ENCODE results near the gene SNRNP27. TPM values are rescaled to one million over a fixed set of nuclear protein-coding genes. Genes with fewer than 3 reads are reported as not detected.
A peak's percentile ranks its signal among the peaks of the same experiment; 100 is the strongest.

Gene SNRNP27
- total RNA-seq, 1 donor from 2014 or later: 16.8 TPM

GRCh38 chr2:69914950-69915945 is 21.5 kb downstream of the SNRNP27 start, which contains the start of gene MXD1:
Gene MXD1, plus strand, starts transcription at chr2:69915109. Its CDS starts 222 bp downstream, at chr2:69915331.
- DNase-seq (ENCODE audit: low read depth in 2 of 2): peak in 1 of 2 donors; percentile 34

GRCh38 chr2:69916106-69916505 is 22.4 kb downstream of the SNRNP27 start:
- no peak for DNase-seq (ENCODE audit: low read depth in 2 of 2)

GRCh38 chr2:69917852-69918251 is 24.1 kb downstream of the SNRNP27 start:
- peak in 1 of 2 donors; percentile 88 for DNase-seq (ENCODE audit: low read depth in 2 of 2)

- DNase-seq (ENCODE audit: low read depth in 2 of 2): no peak
Measured at GRCh38 chr2:69918401-69918800, 24.6 kb downstream of the SNRNP27 start.

- no peak for DNase-seq (ENCODE audit: low read depth in 2 of 2)
Measured at GRCh38 chr2:69923116-69923515, 29.4 kb downstream of the SNRNP27 start.

GRCh38 chr2:69926849-69927515 is 33.2 kb downstream of the SNRNP27 start:
- DNase-seq (ENCODE audit: low read depth in 2 of 2): no peak

GRCh38 chr2:69931832-69932595 is 38.3 kb downstream of the SNRNP27 start:
- DNase-seq (ENCODE audit: low read depth in 2 of 2): no peak

GRCh38 chr2:69932596-69932922 is 38.8 kb downstream of the SNRNP27 start:
- no peak for DNase-seq (ENCODE audit: low read depth in 2 of 2)

GRCh38 chr2:69933254-69933828 is 39.6 kb downstream of the SNRNP27 start:
- DNase-seq (ENCODE audit: low read depth in 2 of 2): no peak

- DNase-seq (ENCODE audit: low read depth in 2 of 2): peak in 1 of 2 donors; percentile 82
Measured at GRCh38 chr2:69933839-69934613, 40.3 kb downstream of the SNRNP27 start.

- no peak for DNase-seq (ENCODE audit: low read depth in 2 of 2)
Measured at GRCh38 chr2:69934614-69934908, 40.8 kb downstream of the SNRNP27 start.

- no peak for DNase-seq (ENCODE audit: low read depth in 2 of 2)
Measured at GRCh38 chr2:69935011-69935410, 41.3 kb downstream of the SNRNP27 start.

- peak in 1 of 2 donors; percentile 49 for DNase-seq (ENCODE audit: low read depth in 2 of 2)
Measured at GRCh38 chr2:69936906-69937305, 43.1 kb downstream of the SNRNP27 start.

- DNase-seq (ENCODE audit: low read depth in 2 of 2): no peak
Measured at GRCh38 chr2:69937968-69938367, 44.2 kb downstream of the SNRNP27 start.

- DNase-seq (ENCODE audit: low read depth in 2 of 2): no peak
Measured at GRCh38 chr2:69939722-69940121, 46.0 kb downstream of the SNRNP27 start.

GRCh38 chr2:69940691-69941090 is 46.9 kb downstream of the SNRNP27 start:
- no peak for DNase-seq (ENCODE audit: low read depth in 2 of 2)

GRCh38 chr2:69943000-69943842 is 49.5 kb downstream of the SNRNP27 start:
- DNase-seq (ENCODE audit: low read depth in 2 of 2): no peak

- DNase-seq (ENCODE audit: low read depth in 2 of 2): no peak
Measured at GRCh38 chr2:69943843-69944525, 50.2 kb downstream of the SNRNP27 start.

- no peak for DNase-seq (ENCODE audit: low read depth in 2 of 2)
Measured at GRCh38 chr2:69944756-69945155, 51.0 kb downstream of the SNRNP27 start.
